ENCODE results near the gene NPR3. TPM values are rescaled to one million over a fixed set of nuclear protein-coding genes. Genes with fewer than 3 reads are reported as not detected.

The NPR3 gene
- total RNA-seq, 1 donor from 2014 or later: 19.2 TPM

DNA sequence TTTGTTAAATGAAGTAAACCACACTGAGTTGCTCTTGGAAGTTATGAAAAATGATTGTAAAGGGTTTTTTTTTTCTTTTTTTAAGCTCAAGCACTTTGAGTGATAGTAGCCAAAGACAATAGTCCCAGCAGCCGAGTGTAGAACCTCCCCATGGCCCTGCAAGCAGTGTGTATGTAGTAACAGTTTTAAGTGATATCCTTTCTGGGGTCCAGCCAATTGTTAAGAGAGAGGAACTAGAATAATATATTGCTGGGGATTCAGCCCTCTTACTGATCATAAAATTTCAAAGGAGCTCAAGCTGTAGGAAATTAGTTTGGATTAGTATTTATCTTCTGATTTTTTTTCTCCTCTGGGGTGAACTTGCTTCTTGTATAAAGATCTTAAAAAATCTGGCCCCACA lies 43.2 kb downstream of the NPR3 start:
- DNase-seq (ENCODE audit: low spot score in 2 of 2): no peak

DNA sequence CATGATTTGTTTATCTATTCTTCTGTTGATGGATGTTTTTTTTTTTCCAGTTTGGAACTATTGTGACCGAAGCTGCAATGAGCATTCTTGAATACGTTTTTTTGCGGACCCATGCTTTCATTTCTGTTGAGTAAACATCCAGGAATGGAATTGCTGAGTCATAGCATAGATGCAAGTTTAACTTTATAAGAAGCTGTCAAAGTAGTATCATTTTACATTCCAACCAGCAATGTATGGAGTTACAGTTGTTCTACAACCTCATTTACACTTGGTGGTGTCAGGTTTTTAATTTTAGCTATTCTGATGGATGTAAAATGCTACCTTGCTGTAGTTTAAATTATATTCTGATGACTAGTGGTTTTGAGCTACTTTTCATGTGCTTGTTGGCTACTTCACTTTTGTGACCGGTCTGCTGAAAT lies 49.0 kb downstream of the NPR3 start:
- DNase-seq (ENCODE audit: low spot score in 2 of 2): no peak
- FAIRE-seq: no peak

More for the DNA sequence above, 43.2 kb downstream of the NPR3 start:
- FAIRE-seq: no peak

DNA sequence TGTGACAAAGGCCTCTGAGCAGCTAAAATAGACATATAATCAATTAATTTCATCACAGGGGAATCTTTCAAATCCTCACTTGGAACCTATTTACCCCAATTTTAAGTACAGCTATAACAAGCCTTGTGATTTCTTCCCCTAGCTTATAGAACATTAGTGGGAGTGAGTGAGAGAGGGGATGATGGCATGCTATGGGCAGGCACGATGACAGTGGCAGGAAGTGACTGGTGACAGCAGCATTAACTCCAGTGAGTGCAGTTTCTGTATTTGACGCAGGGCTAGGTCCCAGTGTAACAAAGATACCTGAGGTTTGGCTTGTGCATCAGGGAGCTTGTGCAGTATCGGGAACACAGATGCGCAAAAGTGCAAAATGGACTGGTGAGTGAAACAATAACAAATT lies 54.1 kb downstream of the NPR3 start:
- no peak for FAIRE-seq

DNA sequence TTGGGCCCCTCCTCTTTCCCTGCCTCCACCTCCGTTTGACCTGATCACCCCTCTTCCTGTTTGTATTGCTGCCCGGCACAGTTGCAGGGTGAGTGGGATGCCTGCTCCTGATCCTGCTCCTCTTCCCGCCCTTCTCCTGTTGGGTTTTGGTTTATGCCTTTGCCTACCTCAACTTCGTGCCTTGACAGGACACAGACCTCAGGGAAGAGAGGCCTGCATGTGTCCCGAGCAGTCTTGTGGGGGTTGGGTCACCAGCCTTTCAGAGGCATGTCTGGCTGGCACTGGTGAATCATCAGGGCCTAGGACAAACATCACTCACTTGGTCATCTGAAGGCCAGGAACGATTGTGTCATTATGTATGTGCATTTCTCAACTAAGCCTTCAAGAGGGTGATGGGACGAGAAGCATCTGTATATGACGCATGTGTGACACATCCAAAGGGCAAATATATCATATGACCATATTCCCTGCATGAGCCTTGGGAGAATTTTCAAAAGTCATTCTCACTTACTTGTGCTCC lies 56.9 kb downstream of the NPR3 start:
- no peak for FAIRE-seq
- DNase-seq (ENCODE audit: low spot score in 2 of 2): no peak

More for the DNA sequence above, 54.1 kb downstream of the NPR3 start:
- no peak for DNase-seq (ENCODE audit: low spot score in 2 of 2)

DNA sequence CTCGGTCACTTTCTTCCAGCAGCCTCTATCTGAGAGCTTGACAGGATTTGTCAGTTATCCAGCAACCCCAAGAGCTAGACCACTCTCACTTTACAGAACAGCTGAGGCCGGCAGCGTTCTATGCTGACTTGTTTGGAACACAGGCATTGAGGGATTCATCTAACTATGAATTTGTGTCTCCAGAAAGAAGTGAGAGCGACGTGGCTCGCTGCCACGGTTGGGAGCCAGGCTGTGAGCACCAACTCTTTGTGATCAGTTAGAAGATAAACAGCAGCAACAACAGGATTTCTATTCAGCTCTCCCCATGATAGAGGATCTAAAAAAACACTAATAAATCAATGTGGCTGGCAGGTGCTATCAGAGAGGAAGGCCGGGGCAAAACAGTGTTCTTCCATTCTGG lies 58.6 kb downstream of the NPR3 start:
- DNase-seq (ENCODE audit: low spot score in 2 of 2) (no peak), FAIRE-seq (no peak)

DNA sequence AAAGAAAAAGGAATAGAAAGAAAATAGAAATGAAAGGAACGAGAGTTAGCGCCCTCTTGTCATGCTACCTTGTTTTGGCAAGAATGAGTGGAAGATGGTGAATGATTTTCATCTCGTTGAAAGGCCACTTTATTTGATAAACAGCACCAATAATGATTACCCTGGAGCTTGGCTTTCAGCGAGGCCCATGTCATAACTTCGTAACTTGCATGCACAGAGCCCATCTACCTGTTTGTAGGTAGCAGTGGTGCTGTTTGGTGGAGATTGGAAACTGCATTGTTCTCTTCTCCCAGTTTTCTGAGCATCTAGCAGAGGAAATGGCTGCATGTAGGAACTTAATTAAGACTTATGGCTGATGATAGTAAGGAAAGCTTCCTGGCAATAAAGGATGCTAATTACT lies 59.3 kb downstream of the NPR3 start:
- no peak for DNase-seq (ENCODE audit: low spot score in 2 of 2)
- no peak for FAIRE-seq

DNA sequence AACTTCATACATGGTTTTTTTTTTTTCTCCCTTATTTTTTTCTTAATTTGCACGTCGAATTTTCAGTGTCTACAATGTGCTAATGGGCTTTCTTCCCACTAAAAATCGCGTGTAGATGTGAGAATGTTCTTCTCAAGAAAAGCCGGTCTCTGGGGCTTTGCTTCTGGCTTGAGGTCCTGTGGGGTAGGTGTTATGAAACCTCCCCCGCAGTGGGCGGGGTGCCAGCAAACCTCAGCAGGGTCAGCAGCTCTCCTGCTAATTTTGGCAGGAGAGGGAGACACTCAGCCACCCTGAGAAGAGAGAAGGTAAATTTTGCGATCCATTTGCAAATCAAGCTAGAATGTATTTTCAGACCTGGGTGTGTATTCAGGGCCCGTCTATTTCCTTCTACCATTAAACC lies 59.9 kb downstream of the NPR3 start:
- DNase-seq (ENCODE audit: low spot score in 2 of 2) (no peak), FAIRE-seq (no peak)

DNA sequence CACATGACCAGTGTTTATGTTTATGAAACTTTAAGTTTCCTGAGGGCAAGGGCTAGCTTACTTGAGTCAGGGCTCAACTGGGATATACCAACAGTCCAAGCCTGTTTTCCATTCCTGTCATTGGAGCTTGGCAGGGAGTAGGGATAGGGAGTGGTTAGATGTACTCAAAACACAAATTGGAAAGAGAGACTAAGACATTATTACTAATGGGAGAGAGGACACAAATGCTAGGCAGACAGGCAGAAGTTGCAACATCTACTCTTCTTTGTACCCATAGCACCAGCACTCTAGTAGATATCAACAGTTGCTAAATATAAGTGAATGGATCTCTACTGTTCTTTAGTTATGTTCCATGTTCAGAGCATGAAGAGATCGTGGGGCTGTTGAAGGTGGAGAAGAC lies 62.8 kb downstream of the NPR3 start:
- DNase-seq (ENCODE audit: low spot score in 2 of 2) (no peak), FAIRE-seq (no peak)

DNA sequence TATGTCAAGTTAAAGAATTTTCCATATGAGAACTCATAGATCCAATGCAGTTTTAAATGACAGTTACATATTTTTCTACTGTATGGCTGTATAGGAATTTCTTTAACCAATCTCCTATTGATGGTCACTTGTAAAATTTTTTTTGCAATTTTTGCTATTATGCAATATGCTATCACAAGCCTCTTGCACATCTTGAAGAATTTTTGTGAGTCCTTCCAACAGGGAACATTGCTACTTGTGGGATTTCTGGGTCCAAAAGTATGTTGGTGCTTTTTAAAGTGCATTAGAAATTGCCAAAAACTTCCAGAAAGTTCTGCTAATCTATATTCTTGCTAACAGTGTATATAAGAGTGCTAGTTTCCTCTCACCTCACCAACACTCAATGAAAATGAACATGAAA lies 65.1 kb downstream of the NPR3 start:
- no peak for DNase-seq (ENCODE audit: low spot score in 2 of 2)
- FAIRE-seq: no peak

DNA sequence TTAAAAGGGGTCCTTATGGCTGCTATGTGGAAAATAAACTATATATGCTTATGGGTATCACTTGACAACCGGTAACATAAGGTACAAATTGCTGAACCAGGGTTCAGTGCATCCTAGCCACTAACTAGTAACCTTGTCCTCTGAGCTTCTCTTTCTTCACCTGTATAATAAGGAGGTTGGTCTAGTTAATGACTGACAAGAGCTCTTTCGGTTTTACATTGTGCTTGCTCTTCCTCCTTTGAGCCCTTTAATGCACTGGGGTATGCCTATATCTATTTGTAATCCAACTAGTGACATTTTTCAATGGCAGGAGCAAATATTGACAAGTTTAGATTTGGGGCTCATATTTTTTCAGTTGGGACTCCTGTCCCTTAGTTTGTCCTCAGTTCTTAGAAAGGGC lies 66.1 kb downstream of the NPR3 start:
- no peak for DNase-seq (ENCODE audit: low spot score in 2 of 2)
- no peak for FAIRE-seq

DNA sequence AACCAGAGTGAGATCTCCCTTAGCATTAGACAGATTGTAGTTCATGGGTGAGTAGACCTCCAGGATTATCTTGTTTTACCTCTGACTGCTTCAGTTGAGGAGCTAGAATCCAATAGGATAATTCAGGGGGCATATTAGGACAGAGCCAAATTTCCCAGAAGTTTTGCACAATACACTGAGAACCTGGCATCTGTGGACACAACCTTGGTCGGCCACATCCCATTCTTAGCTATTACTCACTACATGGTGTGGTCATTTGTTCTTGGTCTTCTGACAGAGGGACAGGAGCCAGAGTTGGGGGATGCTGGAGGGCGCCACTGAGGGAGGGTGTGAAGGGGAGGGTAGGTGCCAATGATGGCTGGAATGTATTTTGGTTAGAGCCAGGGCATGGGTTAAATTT lies 66.6 kb downstream of the NPR3 start:
- FAIRE-seq (no peak), DNase-seq (ENCODE audit: low spot score in 2 of 2) (no peak)

DNA sequence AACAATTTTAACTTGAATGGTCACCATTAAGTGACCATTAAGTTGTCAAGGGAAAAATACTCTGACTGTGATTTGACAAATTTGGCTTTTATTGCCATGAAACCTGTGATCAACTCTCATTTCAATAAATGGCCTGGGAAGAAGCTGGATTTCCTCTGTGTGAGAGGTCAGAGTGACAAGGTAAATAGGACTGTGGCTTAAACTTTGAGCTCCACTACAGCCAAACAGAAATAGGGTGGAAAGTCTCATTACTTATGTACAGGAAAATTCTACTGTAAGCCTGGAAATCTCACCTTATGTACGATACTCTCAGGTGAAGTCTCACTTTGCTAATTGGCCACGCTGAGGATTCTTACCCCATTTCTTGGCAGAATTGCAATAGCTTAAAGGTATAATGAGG lies 67.3 kb downstream of the NPR3 start:
- FAIRE-seq (no peak), DNase-seq (ENCODE audit: low spot score in 2 of 2) (no peak)

DNA sequence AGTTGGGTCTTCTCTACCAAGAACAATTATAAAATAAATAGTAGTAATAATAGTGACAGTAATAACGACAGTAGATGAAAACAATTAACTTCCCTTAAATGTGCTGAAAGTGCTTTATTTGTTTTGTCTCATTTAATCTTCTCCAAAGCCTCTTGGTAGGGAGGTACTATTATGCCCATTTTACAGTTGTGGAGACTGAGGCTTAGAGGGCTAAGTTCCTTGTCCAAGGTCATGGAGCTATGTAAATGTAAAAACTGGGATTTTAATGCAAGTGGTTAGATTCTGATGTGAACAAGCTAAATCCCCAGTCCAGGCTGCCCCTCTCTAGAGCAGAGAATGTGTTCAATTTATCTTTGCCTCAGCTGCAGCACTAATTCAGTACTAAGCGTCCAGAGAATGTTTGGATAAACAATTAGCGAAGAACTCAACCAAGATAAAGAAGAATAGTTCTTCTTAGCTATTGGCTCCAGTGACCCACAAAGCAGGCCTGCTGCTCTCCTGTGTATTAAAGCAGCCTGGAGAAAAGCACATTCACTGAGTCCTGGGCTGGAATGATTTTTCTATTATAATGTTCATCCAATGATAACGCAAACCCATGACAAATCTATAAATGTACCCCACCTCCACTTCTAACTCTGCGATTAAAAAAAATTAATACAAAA lies 68.8 kb downstream of the NPR3 start:
- no peak for FAIRE-seq
- DNase-seq (ENCODE audit: low spot score in 2 of 2): no peak

DNA sequence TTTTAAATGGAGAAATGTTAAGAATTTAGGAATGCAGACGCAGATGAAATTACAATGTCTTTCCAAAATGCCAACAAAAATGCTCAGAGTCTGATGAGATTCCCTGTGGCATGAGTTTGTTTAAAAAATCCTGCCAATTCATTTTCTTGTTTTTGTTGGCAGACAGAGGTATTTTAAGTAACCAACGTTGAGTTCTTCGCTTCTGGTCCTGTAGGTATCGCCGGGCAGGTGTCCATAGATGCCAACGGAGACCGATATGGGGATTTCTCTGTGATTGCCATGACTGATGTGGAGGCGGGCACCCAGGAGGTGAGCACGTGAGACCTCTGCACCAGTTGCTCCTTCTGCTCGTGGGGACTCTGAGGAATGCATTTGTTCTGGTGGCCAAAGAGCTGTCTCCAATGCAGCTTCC lies 69.4 kb downstream of the NPR3 start:
- FAIRE-seq (no peak), DNase-seq (ENCODE audit: low spot score in 2 of 2) (no peak)

DNA sequence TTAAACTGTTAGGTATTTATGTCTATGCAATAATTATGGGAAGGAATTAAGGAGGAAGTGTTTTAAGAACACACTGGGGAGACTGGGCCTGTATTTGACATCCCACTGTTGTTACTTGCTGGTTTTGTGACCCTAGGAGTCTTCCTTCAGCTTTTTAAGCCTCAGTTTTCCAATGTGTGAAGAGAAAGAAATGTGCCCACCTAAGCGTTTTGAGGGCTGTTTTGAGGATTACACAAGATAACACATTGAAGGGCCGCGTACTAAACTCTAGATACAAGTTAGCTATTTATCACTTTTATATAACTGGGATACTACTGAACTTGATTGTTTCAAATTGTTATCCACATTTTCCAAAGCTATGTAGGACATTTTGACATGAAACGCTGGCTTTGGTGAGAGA lies 72.5 kb downstream of the NPR3 start:
- DNase-seq (ENCODE audit: low spot score in 2 of 2): no peak
- FAIRE-seq: no peak

DNA sequence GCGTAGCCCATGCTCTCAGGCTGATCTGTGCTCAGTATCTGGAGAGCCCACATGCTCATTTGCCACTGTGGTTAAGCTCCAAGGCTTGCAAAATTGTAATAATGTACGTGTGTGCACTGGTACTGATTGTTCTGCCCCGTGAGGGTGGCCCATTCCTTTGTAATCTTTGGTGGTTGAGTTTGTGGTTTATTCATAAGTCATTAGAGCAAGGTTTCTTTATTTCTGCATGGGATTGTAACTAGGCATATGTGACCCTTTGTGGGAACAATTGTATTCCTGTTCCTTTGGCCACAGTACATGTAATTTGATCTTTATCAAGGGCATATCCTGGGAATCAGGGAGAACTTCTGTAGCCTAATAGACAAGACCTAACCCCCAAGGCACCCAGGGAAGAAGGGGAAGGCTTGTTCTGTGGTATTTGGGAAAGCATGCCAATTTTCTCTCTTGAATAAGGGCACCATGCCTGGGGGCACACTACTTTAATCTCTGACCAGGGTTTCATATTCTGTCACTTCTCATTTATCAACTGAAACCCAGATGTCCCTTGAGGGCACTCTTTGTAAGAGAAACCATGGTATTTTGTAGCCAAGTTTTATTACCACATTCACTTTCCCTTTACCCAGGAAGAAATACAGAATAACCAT lies 74.6 kb downstream of the NPR3 start:
- FAIRE-seq: no peak
- no peak for DNase-seq (ENCODE audit: low spot score in 2 of 2)

DNA sequence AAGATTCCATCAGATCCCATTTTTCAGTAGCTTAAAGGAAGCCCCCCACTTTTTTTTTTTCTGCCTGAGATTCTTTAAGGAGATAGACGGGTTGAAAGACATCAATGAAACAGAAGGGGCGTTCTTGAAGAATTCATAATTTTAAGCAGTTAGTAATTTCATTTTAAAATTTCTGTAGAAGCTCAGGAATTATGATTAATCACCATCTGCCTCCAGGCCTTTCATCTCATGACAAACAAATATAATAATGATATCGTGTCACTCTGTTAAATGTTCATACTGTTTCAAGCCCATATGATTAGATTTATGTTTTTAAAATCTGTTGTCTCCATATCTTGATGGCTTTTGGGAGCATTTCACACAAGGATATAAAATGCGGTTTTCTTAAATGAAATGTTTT lies 75.2 kb downstream of the NPR3 start:
- no peak for DNase-seq (ENCODE audit: low spot score in 2 of 2)
- FAIRE-seq: no peak

DNA sequence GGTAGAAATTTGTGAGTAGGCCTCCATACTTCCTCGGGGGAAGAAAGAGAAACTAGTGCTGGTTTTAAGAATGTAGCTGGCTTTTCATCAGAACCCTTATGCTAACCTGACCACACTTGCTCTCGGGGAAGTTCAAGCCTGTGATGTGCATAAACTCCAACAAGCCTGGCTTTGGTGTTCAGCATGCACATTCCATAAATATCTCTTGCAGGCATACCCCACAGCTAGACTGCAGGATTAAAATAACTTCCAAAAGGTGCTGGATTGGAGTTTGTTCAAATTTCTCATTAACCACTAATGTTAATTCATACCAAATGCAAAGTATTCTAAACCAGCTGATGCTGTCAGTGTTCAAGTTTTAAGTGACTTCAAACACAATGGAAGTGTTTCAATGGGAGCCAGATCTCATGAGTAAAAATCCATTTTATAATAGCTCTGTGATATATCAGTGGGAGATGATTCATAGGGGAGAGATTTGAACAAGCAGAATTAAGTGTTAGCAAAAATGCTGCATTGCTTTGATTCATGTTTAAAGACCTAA lies 79.4 kb downstream of the NPR3 start:
- FAIRE-seq (no peak), DNase-seq (ENCODE audit: low spot score in 2 of 2) (no peak)

DNA sequence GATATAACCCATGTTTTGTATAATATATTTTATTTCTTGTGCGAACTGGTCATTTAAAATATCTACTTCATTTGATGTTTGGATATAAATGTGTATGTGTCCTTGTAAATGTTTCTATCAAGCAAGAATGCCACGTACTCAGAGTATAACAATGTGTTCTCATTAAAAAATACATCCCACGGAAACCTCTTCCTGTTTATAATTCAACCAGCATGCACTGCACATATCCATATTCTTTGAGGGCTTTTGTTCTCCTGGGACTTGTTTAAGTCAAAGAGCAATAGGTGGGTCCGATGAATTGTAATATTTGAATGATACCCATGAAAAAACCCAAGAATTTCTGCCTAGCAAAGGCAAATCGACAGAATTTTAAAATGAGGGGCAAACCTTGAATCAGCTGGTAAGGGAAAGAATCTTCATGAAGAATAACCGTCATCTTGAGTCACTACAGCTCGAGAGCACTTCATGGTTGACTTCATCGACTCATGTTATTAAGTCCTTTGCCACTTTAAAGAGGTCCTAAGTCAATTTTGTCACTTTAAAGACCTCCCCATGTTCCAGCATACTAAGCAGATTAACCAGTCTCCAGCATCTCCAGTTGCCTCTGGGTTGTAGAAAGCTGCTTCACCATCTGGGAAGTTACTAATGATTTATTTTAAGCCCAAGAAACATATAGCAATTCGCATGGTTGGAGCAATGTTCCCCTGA lies 80.6 kb downstream of the NPR3 start:
- FAIRE-seq: no peak
- no peak for DNase-seq (ENCODE audit: low spot score in 2 of 2)

DNA sequence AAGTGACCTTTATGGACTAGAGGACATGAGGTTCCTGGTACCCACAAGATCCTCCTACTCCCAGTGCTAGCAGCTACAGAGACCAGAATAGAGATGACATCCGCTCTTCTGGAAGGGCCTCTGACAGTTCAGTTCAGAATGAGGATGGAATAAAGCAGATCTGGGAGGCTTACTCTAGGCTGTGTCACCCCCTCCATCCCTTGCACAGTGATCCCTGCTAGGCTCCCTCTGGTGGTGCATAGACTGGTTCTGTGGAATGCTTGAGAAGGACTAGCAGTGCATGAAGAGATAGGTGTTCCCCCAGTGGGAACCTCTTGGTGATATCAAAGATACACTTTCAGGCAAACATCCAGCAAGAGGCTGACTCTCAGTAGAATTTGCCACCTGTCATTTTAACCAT lies 83.0 kb downstream of the NPR3 start:
- FAIRE-seq: no peak
- no peak for DNase-seq (ENCODE audit: low spot score in 2 of 2)

DNA sequence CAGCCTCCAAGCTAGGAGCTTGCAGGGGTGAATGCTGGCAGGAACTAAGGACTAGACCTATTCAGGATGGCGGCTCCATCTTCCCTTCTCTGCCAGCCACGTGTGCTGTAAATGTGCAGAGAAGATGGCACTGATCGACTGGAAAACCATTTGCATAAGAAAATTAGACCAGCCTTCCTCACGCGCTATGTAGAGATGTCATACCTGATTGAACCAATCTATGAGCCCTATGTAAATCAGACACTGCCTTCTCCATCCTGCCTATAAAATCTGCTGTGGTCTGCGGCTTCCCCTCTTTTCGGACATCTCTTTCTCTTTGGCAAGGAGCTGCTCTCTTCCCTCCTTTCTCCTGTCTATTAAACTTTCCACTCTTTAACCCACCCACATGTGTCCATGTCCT lies 91.6 kb downstream of the NPR3 start:
- no peak for FAIRE-seq
- DNase-seq (ENCODE audit: low spot score in 2 of 2): no peak

Measured in frontal cortex (tissue), 4 donors.